ENCODE data around the gene TCP11L2. TPM values are rescaled to one million over a fixed set of nuclear protein-coding genes. Genes with fewer than 3 reads are reported as not detected.

TCP11L2 gene
- total and polyA plus RNA-seq, 2 of the 8 experiments (the other 6 are each of a cell fraction or from before 2014, with no cell fraction given), result 2.1 to 7.1 TPM

DNA sequence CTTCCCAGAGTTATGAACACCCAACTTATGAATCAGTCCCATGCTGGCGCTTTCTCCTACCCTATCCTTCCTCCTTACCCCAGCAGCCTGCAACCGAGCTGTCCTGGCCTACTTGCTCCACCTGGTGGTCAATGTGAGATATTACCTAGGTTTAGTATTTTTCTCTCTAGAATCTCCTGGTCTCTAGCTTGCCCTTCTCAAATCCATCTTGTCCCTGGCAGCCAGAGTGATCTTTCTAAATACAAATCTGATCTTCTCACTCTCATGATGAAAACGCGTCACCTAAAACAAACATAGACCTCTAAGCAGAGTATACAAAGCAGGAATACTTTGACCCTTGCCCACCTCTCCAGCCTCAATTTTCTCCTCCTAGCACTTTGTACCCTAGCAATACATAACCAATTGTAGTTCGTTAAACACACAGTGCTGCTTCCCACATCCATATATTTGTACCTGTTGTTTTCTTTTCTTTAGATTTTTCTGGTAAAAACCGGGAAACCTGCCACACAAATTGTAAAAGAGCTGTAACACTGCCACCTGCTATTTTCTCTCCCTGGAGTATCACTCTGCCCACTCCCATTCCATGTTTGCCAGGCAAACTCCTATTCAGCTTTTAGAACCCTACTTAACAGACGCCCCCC is 20.0 kb upstream of the TCP11L2 start:
- no peak overlapping the region for H2BK15ac ChIP-seq (ENCODE audit: low read length)
- no peak overlapping the region for H3K4ac ChIP-seq (replicated peaks; ENCODE audit: insufficient read length, low read depth, low read length)
- no peaks in the 10 kb centered on the region for H3K36me3 ChIP-seq (ENCODE audit: control insufficient read depth in 2 of 4, insufficient read depth in 4 of 4, low read length in 3 of 4)
- H3K56ac ChIP-seq (replicated peaks; ENCODE audit: insufficient read length, low read depth, low read length), result no peak overlapping the region
- no peak overlapping the region for H3K9ac ChIP-seq (replicated peaks in 1 of 4; ENCODE audit: extremely low read depth in 1 of 4, low read depth in 3 of 4, low read length in 3 of 4)
- H2AK5ac ChIP-seq (ENCODE audit: low read depth, low read length), result no peak overlapping the region
- TF ChIP-seq, protein P1, sequence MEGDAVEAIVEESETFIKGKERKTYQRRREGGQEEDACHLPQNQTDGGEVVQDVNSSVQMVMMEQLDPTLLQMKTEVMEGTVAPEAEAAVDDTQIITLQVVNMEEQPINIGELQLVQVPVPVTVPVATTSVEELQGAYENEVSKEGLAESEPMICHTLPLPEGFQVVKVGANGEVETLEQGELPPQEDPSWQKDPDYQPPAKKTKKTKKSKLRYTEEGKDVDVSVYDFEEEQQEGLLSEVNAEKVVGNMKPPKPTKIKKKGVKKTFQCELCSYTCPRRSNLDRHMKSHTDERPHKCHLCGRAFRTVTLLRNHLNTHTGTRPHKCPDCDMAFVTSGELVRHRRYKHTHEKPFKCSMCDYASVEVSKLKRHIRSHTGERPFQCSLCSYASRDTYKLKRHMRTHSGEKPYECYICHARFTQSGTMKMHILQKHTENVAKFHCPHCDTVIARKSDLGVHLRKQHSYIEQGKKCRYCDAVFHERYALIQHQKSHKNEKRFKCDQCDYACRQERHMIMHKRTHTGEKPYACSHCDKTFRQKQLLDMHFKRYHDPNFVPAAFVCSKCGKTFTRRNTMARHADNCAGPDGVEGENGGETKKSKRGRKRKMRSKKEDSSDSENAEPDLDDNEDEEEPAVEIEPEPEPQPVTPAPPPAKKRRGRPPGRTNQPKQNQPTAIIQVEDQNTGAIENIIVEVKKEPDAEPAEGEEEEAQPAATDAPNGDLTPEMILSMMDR (IDR thresholded peaks at IDR 0.05; ENCODE audit: control extremely low read depth in 1 of 3, insufficient read depth in 1 of 3, low read depth in 1 of 3, low read length in 3 of 3), result peak; percentile 59 to 84 (median 80)
- TF ChIP-seq RAD21 (IDR thresholded peaks at IDR 0.05 in 1 of 2, conservative IDR thresholded peaks at IDR 0.05 in 1 of 2; ENCODE audit: low read depth in 2 of 2, low read length in 2 of 2), result peak; percentile 91 to 92
- TF ChIP-seq, protein P2, sequence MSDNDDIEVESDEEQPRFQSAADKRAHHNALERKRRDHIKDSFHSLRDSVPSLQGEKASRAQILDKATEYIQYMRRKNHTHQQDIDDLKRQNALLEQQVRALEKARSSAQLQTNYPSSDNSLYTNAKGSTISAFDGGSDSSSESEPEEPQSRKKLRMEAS (IDR thresholded peaks at IDR 0.05), result no peak
- no peak overlapping the region for H2BK20ac ChIP-seq (ENCODE audit: low read length)
- no peaks in the 10 kb centered on the region for H3K79me1 ChIP-seq (ENCODE audit: low read depth, low read length)
- no peak overlapping the region for H4K91ac ChIP-seq (replicated peaks; ENCODE audit: insufficient read length, low read length)
- 0 out of 2 replicates have a peak overlapping the region, but pooled peaks have one; percentile 25 for H2AFZ ChIP-seq (ENCODE audit: low read length)
- H2BK120ac ChIP-seq (replicated peaks; ENCODE audit: low read depth, low read length), result no peak overlapping the region
- POLR2A ChIA-PET (ENCODE audit: partially characterized antibody), result interaction anchor here (0.9 to 2.4 kb wide), 2 partner anchors 35 to 56 kb away, joined by 4 to 5 read pairs; no protein-coding TSS in a partner anchor
- H2BK5ac ChIP-seq (ENCODE audit: low read depth, low read length), result no peak overlapping the region
- H3K14ac ChIP-seq (ENCODE audit: insufficient read length), result no peak overlapping the region
- H3K79me2 ChIP-seq (ENCODE audit: control insufficient read depth in 1 of 2, insufficient read depth in 2 of 2, low read length in 2 of 2), result no peaks in the 10 kb centered on the region
- peak in 1 of 2 experiments; percentile 57 for DNase-seq (ENCODE audit: low read depth in 1 of 2, low spot score in 2 of 2)
- no peak overlapping the region for H4K5ac ChIP-seq (ENCODE audit: insufficient read length, low read depth, low read length)
- no peak overlapping the region for H4K8ac ChIP-seq (ENCODE audit: extremely low read depth, insufficient read depth, low read length)
- no peaks in the 10 kb centered on the region for H3K9me3 ChIP-seq (ENCODE audit: insufficient read depth in 2 of 2, low read depth in 1 of 2, low read length in 1 of 2)
- no peak overlapping the region for H3K4me3 ChIP-seq (ENCODE audit: extremely low read depth in 1 of 4, insufficient read depth in 2 of 4, low read depth in 3 of 4, low read length in 4 of 4)
- H3K27ac ChIP-seq (ENCODE audit: low read depth, low read length), result no peak overlapping the region
- H4K20me1 ChIP-seq (replicated peaks in 1 of 2; ENCODE audit: control insufficient read depth in 1 of 2, insufficient read depth in 2 of 2, low read length in 2 of 2), result no peaks in the 10 kb centered on the region
- peak; percentile 93 for FAIRE-seq
- H2BK12ac ChIP-seq (ENCODE audit: low read depth, low read length), result no peak overlapping the region
- H3K27me3 ChIP-seq (replicated peaks in 1 of 4; ENCODE audit: control insufficient read depth in 3 of 4, extremely low read depth in 1 of 4, insufficient read depth in 3 of 4, low read length in 3 of 4), result no peaks in the 10 kb centered on the region
- 36% methylated on average over 7 of the region's 7 CpGs; no CpG with 5 or more reads in 1 of the 2 experiments for whole genome bisulfite sequencing, 2 experiments (ENCODE audit: extremely low coverage in 1 of 2, insufficient coverage in 1 of 2, insufficient read length in 1 of 2, insufficient replicate concordance in 2 of 2, low coverage in 1 of 2, low lambda C conversion rate in 2 of 2, missing lambda C conversion rate in 1 of 2)
- no peaks in the 10 kb centered on the region for H3K23me2 ChIP-seq (ENCODE audit: low read depth, low read length)
- CTCF ChIA-PET (ENCODE audit: partially characterized antibody), result interaction anchor here (0.8 to 5.7 kb wide), 30 partner anchors 10 to 852 kb away, joined by 3 to 125 read pairs (median 6); no protein-coding TSS in a partner anchor
- H3K18ac ChIP-seq (ENCODE audit: extremely low read depth, low read length), result no peak overlapping the region
- no peak overlapping the region for H3K4me2 ChIP-seq (ENCODE audit: insufficient read depth in 1 of 2, low read depth in 2 of 2, low read length in 2 of 2)
- H3K23ac ChIP-seq (ENCODE audit: insufficient read length), result no peak overlapping the region
- no peaks in the 10 kb centered on the region for H3K4me1 ChIP-seq (replicated peaks in 1 of 4; ENCODE audit: control insufficient read depth in 3 of 4, insufficient read depth in 4 of 4, low read length in 3 of 4)
